A673 (cell line): Measurements from ENCODE around the gene RUSF1. TPM values are rescaled to one million over a fixed set of nuclear protein-coding genes. Genes with fewer than 3 reads are reported as not detected.
"Not testable (repeated sequence)": the region's sequence is repeated elsewhere in the genome, so short reads cannot be mapped to it uniquely, and the experiment has no call there.

Experiments used
- Bru-seq: library from RNA; stranded (reverse); fragments of 400-500 nt; gene quantifications from one replicate; lab custom pipeline; 2021; lab: Mats Ljungman, UMichigan
- BruChase-seq, 2 experiments: library from RNA; stranded (reverse); fragments of 400-500 nt; gene quantifications; one replicate each; lab custom pipeline; 2021; lab: Mats Ljungman, UMichigan
- BruUV-seq: library from RNA; stranded (reverse); fragments of 400-500 nt; replicated peaks from 2 replicates; lab custom pipeline; 2021; lab: Mats Ljungman, UMichigan
- CTCF ChIA-PET: fragments of 300-600 bp; sonication (Branson Sonifier 250); formaldehyde crosslinking; loops from one replicate; lab custom pipeline; 2022; ENCODE audit warnings: antibody characterized with exemption; lab: Charles Lee
- POLR2A ChIA-PET: fragments of 300-600 bp; sonication (Branson Sonifier 250); formaldehyde crosslinking; loops from one replicate; lab custom pipeline; 2022; ENCODE audit warnings: antibody characterized with exemption; ENCODE audit not compliant: low non-redundant PET; lab: Charles Lee
- DNase-seq: peaks from one replicate; pipeline ENCODE4 v3.0.0-alpha.2; 2015; ENCODE audit warnings: low spot score
- H3K27ac ChIP-seq: fragments of 200-600 bp; sonication (generic); 2 replicates; pipeline ENCODE4 v1.5.1; 2016; ENCODE audit warnings: mixed run types, low read depth, mild to moderate bottlenecking, mixed read lengths, antibody characterized with exemption, low read length; ENCODE audit not compliant: poor library complexity, severe bottlenecking
- H3K27me3 ChIP-seq: fragments of 200-600 bp; sonication (generic); replicated peaks from 2 replicates; pipeline ENCODE4 v1.6.1; 2017; ENCODE audit warnings: mixed run types, low read depth, mild to moderate bottlenecking, mixed read lengths, antibody characterized with exemption, low read length; ENCODE audit not compliant: insufficient read depth, poor library complexity
- H3K36me3 ChIP-seq: fragments of 200-600 bp; sonication (generic); 2 replicates; pipeline ENCODE4 v1.6.1; 2016; ENCODE audit warnings: mixed run types, mild to moderate bottlenecking, mixed read lengths, antibody characterized with exemption, low read length; ENCODE audit not compliant: insufficient read depth, poor library complexity, severe bottlenecking
- H3K4me1 ChIP-seq: fragments of 200-600 bp; sonication (generic); 2 replicates; pipeline ENCODE4 v1.6.1; 2017; ENCODE audit warnings: mixed run types, mild to moderate bottlenecking, mixed read lengths, antibody characterized with exemption, low read length; ENCODE audit not compliant: insufficient read depth, poor library complexity, severe bottlenecking
- H3K4me3 ChIP-seq: fragments of 200-600 bp; sonication (generic); 2 replicates; pipeline ENCODE4 v1.5.1; 2016; ENCODE audit warnings: low read depth, mixed run types, mild to moderate bottlenecking, mixed read lengths, low read length; ENCODE audit not compliant: poor library complexity, severe bottlenecking
- H3K9me3 ChIP-seq: fragments of 200-600 bp; sonication (generic); 2 replicates; pipeline ENCODE4 v1.6.1; 2016; ENCODE audit warnings: mixed run types, low read depth, mild to moderate bottlenecking, mixed read lengths, antibody characterized with exemption, low read length; ENCODE audit not compliant: poor library complexity, severe bottlenecking
- EZH2 ChIP-seq: fragments of 200-600 bp; sonication (generic); IDR thresholded peaks from 2 replicates; pipeline ENCODE4 v1.6.1; 2017; ENCODE audit warnings: borderline replicate concordance, low read depth, mild to moderate bottlenecking, mixed read lengths, antibody characterized with exemption, low read length; ENCODE audit not compliant: poor library complexity, severe bottlenecking
- intact Hi-C: fragments of 100-400 bp; cut with micrococcal nuclease; formaldehyde crosslinking; loops from one replicate; pipeline ENCODE4 v1.10.0; 2022; ENCODE audit not compliant: unreplicated experiment
- long read RNA-seq: library from polyadenylated mRNA; stranded (forward); transcript quantifications from one replicate; pipeline ENCODE4 v2.0.0, GENCODE V29; 2022
- total RNA-seq: library from RNA; stranded (reverse); gene quantifications from 2 replicates; pipeline ENCODE4 v1.2.3, GENCODE V29; 2021
- TF ChIP-seq, protein P1 (sequence below): fragments of 300-800, 200-600 bp; sonication (generic); conservative IDR thresholded peaks from 2 replicates; pipeline ENCODE4 v1.5.1; 2017; ENCODE audit warnings: low read depth, mild to moderate bottlenecking, antibody characterized with exemption, low read length, moderate library complexity, mixed read lengths

RUSF1 gene
- total RNA-seq (41.9 and 46.3 TPM in 2 replicates), Bru-seq, nascent RNA (percentile 71 among the genes with signal in this experiment), BruChase-seq, experiment 1, labeled RNA remaining after a 2-hour chase (percentile 58 among the genes with signal in this experiment), BruChase-seq, experiment 2, labeled RNA remaining after a 6-hour chase (percentile 61 among the genes with signal in this experiment)
- long read RNA-seq, transcript C16orf58-201 (13 exons, 2,793 nt) = major isoform, 68 of 117 reads
- long read RNA-seq, partial matches to known transcripts = 2 of 117 reads
- long read RNA-seq, other reads (novel, unspliced or antisense) = 44 of 117 reads

- TSS peak; percentile 55 for BruUV-seq
- Histone ChIP-seq H3K27ac (peak within 1 kb of the TSS; percentile 97), H3K9me3 (no peaks in the 10 kb centered on the region), H3K27me3 (no peaks in the 10 kb centered on the region), H3K4me3 (peak within 1 kb of the TSS; percentile 95), H3K4me1 (peaks cover 11% of the 10 kb centered on the region), H3K36me3 (peaks cover 8% of the 10 kb centered on the region)
- ChIA-PET POLR2A (no interaction called here), CTCF (no interaction called here)
- intact Hi-C loops = loop anchor here (5.0 kb wide), 1 partner anchor 194 kb away; no protein-coding TSS in a partner anchor
- TF ChIP-seq EZH2 = no peak
- TF ChIP-seq, protein P1, sequence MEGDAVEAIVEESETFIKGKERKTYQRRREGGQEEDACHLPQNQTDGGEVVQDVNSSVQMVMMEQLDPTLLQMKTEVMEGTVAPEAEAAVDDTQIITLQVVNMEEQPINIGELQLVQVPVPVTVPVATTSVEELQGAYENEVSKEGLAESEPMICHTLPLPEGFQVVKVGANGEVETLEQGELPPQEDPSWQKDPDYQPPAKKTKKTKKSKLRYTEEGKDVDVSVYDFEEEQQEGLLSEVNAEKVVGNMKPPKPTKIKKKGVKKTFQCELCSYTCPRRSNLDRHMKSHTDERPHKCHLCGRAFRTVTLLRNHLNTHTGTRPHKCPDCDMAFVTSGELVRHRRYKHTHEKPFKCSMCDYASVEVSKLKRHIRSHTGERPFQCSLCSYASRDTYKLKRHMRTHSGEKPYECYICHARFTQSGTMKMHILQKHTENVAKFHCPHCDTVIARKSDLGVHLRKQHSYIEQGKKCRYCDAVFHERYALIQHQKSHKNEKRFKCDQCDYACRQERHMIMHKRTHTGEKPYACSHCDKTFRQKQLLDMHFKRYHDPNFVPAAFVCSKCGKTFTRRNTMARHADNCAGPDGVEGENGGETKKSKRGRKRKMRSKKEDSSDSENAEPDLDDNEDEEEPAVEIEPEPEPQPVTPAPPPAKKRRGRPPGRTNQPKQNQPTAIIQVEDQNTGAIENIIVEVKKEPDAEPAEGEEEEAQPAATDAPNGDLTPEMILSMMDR = no peak
- DNase-seq = peak; percentile 95
These were observed at the start of gene RUSF1 for GRCh38 chr16:31507929-31508705. TSS of gene RUSF1 (minus strand) at chr16:31508391. CDS start at chr16:31508373, 18 bp downstream.

GRCh38 chr16:31542763-31543162, 34.6 kb upstream of the RUSF1 start:
- H3K4me1 ChIP-seq = no peaks in the 10 kb centered on the region
- no peak overlapping the region for H3K4me3 ChIP-seq
- TF ChIP-seq EZH2 = no peak
- TF ChIP-seq, protein P1 = no peak
- H3K27ac ChIP-seq = no peak overlapping the region
- H3K36me3 ChIP-seq = no peaks in the 10 kb centered on the region
- peaks cover 30% of the 10 kb centered on the region for H3K27me3 ChIP-seq
- CTCF ChIA-PET = no interaction called here
- no peak for DNase-seq
- intact Hi-C loops = no loop called here
- H3K9me3 ChIP-seq = no peaks in the 10 kb centered on the region
- no TSS peak for BruUV-seq
- POLR2A ChIA-PET = no interaction called here

DNA sequence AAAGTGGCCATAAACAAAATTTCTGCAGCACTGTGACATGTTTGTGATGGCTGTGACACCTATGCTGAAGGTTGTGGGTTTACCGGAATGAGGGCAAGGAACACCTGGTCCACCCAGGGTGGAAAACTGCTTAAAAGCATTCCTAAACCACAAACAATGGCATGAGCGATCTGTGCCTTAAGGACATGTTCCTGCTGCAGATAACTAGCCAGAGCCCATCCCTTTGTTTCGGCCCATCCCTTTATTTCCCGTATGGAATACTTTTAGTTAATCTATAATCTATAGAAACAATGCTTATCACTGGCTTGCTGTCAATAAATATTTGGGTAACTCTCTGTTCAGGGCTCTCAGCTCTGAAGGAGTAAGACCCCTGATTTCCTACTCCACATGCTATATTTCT, 31.6 kb upstream of the RUSF1 start:
- intact Hi-C loops, CTCF ChIA-PET, H3K9me3 ChIP-seq, POLR2A ChIA-PET, H3K4me1 ChIP-seq, H3K27ac ChIP-seq, H3K36me3 ChIP-seq, BruUV-seq, DNase-seq, H3K4me3 ChIP-seq: not testable (repeated sequence)
- H3K27me3 ChIP-seq = peaks cover 60% of the 10 kb centered on the region

GRCh38 chr16:31538243-31538598, 30.0 kb upstream of the RUSF1 start:
- POLR2A ChIA-PET, H3K27ac ChIP-seq, CTCF ChIA-PET, intact Hi-C loops, DNase-seq, H3K4me1 ChIP-seq, H3K36me3 ChIP-seq, H3K9me3 ChIP-seq, BruUV-seq, H3K4me3 ChIP-seq: not testable (repeated sequence)
- peaks cover 66% of the 10 kb centered on the region for H3K27me3 ChIP-seq
